Stimulated activated memory B cell treated with anti-CD40 and anti-IgM and Interleukin-4, amounts not matched to agents 10 μg/mL and 1 μg/mL and 100 μg/mL, for 72 hours (primary cell): Measurements from ENCODE around the gene FAAH.

Source experiments
- ATAC-seq: fragments of 150-1000 bp; cut with Tn5 transposase; 2 replicates; pipeline ENCODE4 v1.10.0; 2021
- H3K27ac Mint-ChIP-seq: one replicate; pipeline ENCODE4 v1.8.0; 2022; ENCODE audit warnings: mild to moderate bottlenecking, mixed read lengths
- H3K27me3 Mint-ChIP-seq: one replicate; pipeline ENCODE4 v1.8.0; 2022; ENCODE audit warnings: mixed read lengths
- H3K36me3 Mint-ChIP-seq: one replicate; pipeline ENCODE4 v1.8.0; 2022; ENCODE audit warnings: mixed read lengths
- H3K4me1 Mint-ChIP-seq: one replicate; pipeline ENCODE4 v1.8.0; 2022; ENCODE audit warnings: mixed read lengths
- H3K4me3 Mint-ChIP-seq: one replicate; pipeline ENCODE4 v1.8.0; 2022; ENCODE audit warnings: mild to moderate bottlenecking, moderate library complexity, mixed read lengths
- H3K9me3 Mint-ChIP-seq: one replicate; pipeline ENCODE4 v1.8.0; 2022; ENCODE audit warnings: mixed read lengths

The FAAH gene

GRCh38 chr1:46461809-46462448, 67.8 kb downstream of the FAAH start:
- Mint-ChIP-seq H3K27me3 (peaks cover 72% of the 10 kb centered on the region), H3K4me1 (peaks cover 8% of the 10 kb centered on the region), H3K27ac (no peak overlapping the region), H3K9me3 (no peaks in the 10 kb centered on the region), H3K36me3 (no peaks in the 10 kb centered on the region), H3K4me3 (no peak overlapping the region)
- no peak for ATAC-seq
